Measurements from ENCODE around the gene SCUBE3. TPM values are rescaled to one million over a fixed set of nuclear protein-coding genes. Genes with fewer than 3 reads are reported as not detected.

Gene SCUBE3
- total and polyA plus RNA-seq, 2 of the 8 experiments (the other 6 are each of a cell fraction or from before 2014, with no cell fraction given): 0.80 to 1.0 TPM

- no peak for TF ChIP-seq SAP30 (IDR thresholded peaks at IDR 0.05; ENCODE audit: insufficient read depth, insufficient replicate concordance, low read length)
- no peak for TF ChIP-seq CBX5 (IDR thresholded peaks at IDR 0.05; ENCODE audit: low read depth, low read length)
- no peak for TF ChIP-seq ATF2 (IDR thresholded peaks at IDR 0.05; ENCODE audit: low read length)
- no peak for TF ChIP-seq NRF1 (IDR thresholded peaks at IDR 0.05; ENCODE audit: low read depth, low read length)
- TF ChIP-seq KDM5A (IDR thresholded peaks at IDR 0.05; ENCODE audit: low read length): no peak
Measured at GRCh38 chr6:35223396-35223795, 9.6 kb downstream of the SCUBE3 start (continued).

Data from H1 (cell line).